MV-4-11 (cell line): ENCODE data around the gene CNNM2.
A peak's percentile ranks its signal among the peaks of the same experiment; 100 is the strongest.

ENCODE experiments used
- DNase-seq: peaks from one replicate; lab custom pipeline; 2025; lab: John Stamatoyannopoulos, UW

CNNM2 gene

GRCh38 chr10:102917962-102918816, at the start of gene CNNM2:
Gene CNNM2, plus strand, starts transcription at chr10:102918294. Its CDS starts 187 bp downstream, at chr10:102918481.
- DNase-seq: peak; percentile 100

DNA sequence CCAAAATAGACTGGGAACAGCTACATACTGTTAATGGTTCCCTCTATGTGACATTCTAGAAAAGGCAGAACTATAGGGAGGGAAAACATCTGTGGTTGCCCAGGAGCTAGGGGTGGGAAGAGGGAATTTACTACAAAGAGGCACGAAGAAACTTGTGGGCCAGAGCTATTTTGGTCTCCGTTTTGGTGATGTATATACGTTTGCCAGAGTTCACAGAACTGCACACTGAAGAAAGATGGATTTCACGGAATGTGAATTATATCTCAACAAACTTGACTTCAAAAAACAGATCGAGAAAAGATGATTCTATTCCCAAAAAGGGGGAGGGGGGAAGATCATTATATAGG, 49.2 kb upstream of the CNNM2 start:
- no peak for DNase-seq

DNA sequence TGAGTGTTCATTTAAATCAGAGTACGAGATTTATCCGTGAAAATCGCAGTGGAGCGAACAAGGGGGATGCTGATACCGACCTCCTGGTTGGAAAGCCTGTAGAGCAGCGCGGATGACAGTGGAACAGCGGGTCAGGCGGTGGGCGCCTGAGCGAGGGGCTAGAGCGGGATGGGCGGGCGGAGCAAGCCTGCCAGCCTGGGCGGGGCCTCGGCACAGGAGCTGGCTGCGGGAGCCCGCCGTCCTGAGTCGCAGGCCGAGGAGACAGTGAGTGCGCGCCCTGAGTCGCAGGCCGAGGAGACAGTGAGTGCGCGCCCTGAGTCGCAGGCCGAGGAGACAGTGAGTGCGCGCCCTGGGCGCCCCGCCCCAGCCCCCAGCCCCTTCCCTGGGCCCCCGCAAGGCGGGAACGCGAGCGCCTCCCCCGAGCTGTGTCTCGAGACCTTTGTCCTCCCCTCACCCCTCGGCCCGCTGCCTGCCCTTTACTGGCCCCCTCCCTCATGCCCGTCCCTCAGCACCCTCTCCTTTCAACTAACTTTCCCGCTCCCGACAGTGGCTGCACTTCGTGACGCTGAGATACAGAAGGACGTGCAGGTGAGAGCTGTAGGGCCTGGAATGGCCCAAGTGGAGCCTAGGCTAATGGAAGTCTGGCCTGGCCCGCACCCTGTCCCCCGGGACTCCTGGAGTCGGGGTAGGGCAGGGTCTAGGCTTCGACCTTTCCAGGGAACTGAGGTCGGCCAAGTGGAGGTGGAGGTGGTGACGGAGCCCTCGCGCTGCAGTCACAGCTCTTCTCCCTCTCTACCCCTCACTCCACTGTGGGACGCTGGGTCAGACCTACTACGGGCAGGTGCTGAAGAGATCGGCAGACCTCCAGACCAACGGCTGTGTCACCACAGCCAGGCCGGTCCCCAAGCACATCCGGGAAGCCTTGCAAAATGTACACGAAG, 48.6 kb upstream of the CNNM2 start, which contains the start of gene AS3MT:
TSS of gene AS3MT (plus strand) at position 213 of the 941 bp plus-strand sequence. CDS start at position 336, 123 bp downstream.
- DNase-seq: no peak

DNA sequence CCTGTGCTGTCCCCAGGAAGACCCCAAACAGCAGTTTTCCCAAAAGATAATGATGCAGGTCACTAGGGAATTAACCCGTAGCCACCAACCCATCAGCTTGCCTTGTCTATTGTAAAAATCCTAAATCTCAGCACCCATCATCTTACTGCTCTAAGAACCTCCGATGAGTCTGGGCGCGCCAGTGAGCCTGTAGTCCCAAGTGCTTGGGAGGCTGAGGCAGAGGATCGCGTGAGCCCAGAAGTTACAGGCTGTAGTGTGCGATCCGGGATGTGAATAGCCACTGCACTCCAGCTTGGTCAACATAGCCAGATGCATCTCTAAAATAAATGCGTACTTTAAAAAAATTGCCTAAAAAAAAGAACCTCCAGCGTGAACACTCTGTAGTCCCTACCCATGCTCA, 47.9 kb upstream of the CNNM2 start:
- no peak for DNase-seq

DNA sequence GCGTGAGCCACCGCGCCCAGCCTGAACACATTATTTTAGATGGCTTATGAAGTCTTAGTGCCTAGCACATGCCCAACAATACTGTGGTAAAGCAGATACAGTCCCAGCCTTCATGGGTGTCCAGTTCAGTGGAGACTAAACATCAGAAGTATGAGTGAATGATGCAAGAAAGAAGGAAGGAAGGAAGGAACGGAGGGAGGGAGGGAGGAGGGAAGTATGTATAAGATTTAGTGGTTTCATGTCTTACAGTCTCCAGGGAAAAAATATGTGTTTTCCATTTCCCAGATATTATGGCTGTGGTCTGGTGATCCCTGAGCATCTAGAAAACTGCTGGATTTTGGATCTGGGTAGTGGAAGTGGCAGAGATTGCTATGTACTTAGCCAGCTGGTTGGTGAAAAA, 45.9 kb upstream of the CNNM2 start:
- no peak for DNase-seq

DNA sequence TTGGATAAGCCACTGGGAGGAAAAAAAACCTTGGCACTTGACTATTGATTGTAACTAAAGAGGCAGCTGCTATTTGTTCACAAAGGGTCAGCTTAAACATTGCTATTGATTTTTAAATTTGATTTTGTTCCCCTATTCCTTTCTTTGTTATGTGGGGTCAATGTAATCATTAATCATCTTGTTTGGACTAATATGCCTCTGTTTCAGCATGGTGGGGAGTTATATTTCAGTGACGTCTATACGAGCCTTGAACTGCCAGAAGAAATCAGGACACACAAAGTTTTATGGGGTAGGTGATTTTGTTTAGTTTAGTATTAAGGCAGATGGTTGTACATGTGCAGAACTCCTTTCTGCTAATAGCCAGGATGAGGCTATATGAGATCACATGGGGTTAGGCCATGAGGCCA, 41.3 kb upstream of the CNNM2 start:
- DNase-seq: no peak

- DNase-seq: no peak
Measured at GRCh38 chr10:102878629-102879028, 39.5 kb upstream of the CNNM2 start.

GRCh38 chr10:102880256-102880655, 37.8 kb upstream of the CNNM2 start:
- DNase-seq: no peak

- DNase-seq: no peak
Measured at GRCh38 chr10:102888048-102888447, 30.0 kb upstream of the CNNM2 start.

DNA sequence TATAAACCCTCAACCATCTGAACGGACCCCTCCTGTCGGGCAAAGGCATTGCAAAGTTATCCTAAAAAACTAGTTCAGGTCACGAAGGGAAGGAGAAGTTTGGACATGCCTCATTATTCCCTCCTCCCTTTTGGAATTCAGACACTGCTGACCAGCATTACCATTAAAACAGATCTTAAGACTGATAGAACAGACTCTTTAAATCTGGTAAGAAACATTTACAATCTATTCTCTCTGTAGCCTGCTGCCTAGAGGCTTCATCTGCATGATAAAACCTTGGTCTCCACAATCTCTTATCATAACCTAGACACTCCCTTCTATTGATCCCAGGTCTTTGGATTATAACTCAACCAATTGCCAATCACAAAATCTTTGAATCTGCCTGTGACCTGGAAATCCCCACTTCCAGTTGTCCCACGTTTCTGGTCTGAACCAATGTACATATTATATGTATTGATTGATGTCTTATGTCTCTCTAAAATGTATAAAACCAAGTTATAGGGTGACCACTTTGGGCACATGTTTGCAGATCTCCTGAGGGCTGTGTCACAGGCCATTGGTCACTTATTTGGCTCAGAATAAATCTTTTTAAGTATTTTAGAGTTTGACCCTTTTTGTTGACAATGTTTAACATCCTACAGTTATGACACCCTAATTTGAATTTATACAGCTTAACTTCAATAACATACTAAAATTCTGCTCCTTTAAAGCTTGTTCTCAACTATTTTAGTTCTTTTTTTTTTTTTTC, 23.5 kb upstream of the CNNM2 start:
- no peak for DNase-seq

- DNase-seq: no peak
Measured at GRCh38 chr10:102900006-102900405, 18.1 kb upstream of the CNNM2 start.

DNA sequence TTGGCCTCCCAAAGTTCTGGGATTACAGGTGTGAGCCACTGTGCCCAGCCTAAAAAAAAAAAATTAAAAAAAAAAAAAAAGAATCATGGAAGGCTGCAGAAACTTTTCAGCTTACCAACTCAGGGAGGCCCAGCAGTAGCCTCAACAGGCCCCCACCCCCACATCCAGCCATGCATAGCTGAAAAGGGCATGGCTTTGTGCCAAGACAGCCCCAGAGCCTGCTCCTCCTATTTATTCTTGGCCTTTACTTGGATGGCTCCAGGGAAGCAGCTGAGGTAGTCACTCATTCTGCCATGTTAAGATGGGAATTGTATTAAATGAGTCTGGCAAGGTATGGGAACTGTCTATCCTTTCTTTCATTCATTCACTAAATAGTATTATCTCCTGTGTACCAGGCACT, 13.7 kb upstream of the CNNM2 start:
- no peak for DNase-seq

DNA sequence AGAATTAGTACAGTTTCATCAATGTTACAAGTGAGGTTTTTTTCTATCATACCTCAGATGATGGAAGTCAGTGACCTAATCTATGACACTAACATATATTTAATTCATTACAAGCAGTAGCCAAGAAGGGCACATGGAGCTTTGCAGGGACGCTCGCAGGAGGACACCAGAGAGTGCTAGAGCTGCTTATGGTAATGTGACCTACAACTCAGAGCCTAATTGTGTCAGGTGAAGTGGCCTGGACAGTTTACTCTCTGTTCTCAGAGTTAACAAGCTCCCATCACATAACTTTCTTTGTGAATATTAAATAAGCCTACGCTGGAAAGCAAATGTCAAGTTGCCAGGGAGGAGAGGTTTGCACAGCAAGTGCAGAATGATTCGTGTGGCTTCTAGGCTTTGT, 11.6 kb upstream of the CNNM2 start:
- no peak for DNase-seq

GRCh38 chr10:102914781-102915180, 3.3 kb upstream of the CNNM2 start:
- DNase-seq: peak; percentile 35

- no peak for DNase-seq
Measured at GRCh38 chr10:102916173-102916572, 1.9 kb upstream of the CNNM2 start.

GRCh38 chr10:102917314-102917961, 656 bp upstream of the CNNM2 start:
- DNase-seq: peak; percentile 56

GRCh38 chr10:102918817-102919245, 737 bp downstream of the CNNM2 start:
- no peak for DNase-seq

GRCh38 chr10:102919246-102919959, 1.3 kb downstream of the CNNM2 start:
- no peak for DNase-seq

DNA sequence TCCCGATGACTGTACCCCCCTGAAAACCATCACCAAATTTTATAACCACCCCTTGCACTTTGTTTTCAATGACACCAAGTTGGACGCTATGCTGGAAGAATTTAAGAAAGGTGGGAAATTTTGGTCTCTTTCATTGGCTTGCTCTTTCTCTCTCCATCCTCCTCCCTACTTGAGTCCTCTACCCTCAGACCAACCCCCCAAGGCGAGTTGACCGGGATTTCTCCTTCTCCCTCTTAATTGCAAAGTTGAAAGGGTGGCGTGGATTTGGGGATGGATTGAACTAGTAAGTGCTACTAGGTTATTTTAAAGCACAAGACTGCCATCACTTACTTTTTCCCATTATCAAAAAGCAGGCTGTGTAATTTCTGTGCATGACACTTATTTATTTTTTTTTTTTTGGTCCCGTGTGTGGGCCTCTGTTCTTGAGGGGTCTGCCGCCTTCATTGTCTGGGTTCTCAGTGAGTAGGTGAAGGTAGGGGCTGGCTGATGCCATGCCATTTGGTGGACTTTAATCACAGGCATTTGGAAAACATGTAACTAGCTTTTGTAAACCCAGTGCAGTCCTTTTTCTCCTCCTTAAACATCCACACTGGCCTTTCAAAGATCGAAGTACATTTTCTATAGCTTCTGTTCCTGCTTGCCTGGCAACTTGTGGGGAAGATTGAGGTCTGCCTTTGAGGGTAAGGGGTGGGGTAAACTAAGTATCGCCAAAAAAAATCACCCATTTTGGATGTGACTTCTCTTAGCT, 2.1 kb downstream of the CNNM2 start:
- DNase-seq: no peak

- DNase-seq: no peak
Measured at GRCh38 chr10:102923601-102924000, 5.5 kb downstream of the CNNM2 start.
